Sigmoid colon (tissue), 4 donors: ENCODE measurements around the gene VAMP3.

ENCODE experiments used
- EP300 ChIP-seq, 4 donors: sonication (generic); formaldehyde crosslinking; IDR thresholded peaks; one replicate each; pipeline ENCODE4 v1.6.1; 2017; ENCODE audit warnings: antibody characterized with exemption in 4 of 4
- TF ChIP-seq, protein P1 (sequence below), 4 experiments: fragments of 450-650 bp in 3 of 4; fragments of 200-600 bp in 1 of 4; IDR thresholded peaks; one replicate each; pipeline ENCODE4 v1.5.1; 2016 to 2019; ENCODE audit warnings: antibody characterized with exemption in 4 of 4, mild to moderate bottlenecking in 3 of 4, moderate library complexity in 2 of 4

GRCh38 chr1:7784492-7785071 lies 13.5 kb downstream of the VAMP3 start:
- TF ChIP-seq, protein P1, sequence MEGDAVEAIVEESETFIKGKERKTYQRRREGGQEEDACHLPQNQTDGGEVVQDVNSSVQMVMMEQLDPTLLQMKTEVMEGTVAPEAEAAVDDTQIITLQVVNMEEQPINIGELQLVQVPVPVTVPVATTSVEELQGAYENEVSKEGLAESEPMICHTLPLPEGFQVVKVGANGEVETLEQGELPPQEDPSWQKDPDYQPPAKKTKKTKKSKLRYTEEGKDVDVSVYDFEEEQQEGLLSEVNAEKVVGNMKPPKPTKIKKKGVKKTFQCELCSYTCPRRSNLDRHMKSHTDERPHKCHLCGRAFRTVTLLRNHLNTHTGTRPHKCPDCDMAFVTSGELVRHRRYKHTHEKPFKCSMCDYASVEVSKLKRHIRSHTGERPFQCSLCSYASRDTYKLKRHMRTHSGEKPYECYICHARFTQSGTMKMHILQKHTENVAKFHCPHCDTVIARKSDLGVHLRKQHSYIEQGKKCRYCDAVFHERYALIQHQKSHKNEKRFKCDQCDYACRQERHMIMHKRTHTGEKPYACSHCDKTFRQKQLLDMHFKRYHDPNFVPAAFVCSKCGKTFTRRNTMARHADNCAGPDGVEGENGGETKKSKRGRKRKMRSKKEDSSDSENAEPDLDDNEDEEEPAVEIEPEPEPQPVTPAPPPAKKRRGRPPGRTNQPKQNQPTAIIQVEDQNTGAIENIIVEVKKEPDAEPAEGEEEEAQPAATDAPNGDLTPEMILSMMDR (IDR thresholded peaks at IDR 0.05) = no peak
- TF ChIP-seq EP300 (IDR thresholded peaks at IDR 0.05) = no peak
